ENCODE data around the gene C3orf20.

C3orf20 gene

DNA sequence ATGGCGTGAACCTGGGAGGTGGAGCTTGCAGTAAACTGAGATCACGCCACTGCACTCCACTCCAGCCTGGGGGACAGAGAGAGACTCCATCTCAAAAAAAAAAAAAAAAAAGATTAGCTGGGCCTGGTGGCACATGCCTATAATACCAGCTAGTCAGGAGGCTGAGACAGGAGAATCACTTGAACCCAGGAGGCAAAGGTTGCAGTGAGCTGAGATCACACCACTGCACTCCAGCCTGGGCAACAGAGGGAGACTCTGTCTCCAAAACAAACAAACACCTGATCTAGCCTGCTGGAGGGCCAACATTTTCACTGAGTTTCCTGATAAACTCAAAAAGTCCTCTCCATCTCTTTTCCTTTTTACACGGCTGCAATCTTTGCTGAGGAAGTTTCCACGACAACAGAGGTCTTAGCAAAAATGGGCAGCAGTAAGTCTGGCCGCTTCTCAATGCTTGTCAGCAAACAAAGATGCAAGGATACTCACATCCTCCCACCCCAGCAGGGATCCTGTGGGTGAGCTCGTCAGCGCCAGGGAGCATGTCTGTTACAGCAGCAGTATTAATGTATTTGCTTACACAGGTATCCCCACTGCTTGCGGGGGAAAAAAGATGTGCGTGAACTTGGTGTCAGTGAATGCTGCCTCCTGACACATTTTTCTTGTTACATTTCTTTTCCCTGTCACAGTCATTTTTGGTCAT is 44.4 kb upstream of the C3orf20 start:
- H3K27ac ChIP-seq (ENCODE audit: low read depth, low read length): no peak overlapping the region
- no peak overlapping the region for H3K4me3 ChIP-seq (ENCODE audit: insufficient read depth, low read length, poor library complexity, severe bottlenecking)
- no peaks in the 10 kb centered on the region for H3K79me2 ChIP-seq (ENCODE audit: insufficient read depth, low read length)
- H3K27me3 ChIP-seq (ENCODE audit: low read length): no peaks in the 10 kb centered on the region
- H3K36me3 ChIP-seq (ENCODE audit: low read length): no peaks in the 10 kb centered on the region
- no peaks in the 10 kb centered on the region for H3K9me3 ChIP-seq (ENCODE audit: insufficient read depth, low read length)
- H3K4me2 ChIP-seq (ENCODE audit: low read depth, low read length, poor library complexity, severe bottlenecking): no peak overlapping the region
- no peak overlapping the region for H2AFZ ChIP-seq (ENCODE audit: low read depth, low read length, severe bottlenecking)
- H3F3A ChIP-seq (ENCODE audit: insufficient read depth): no peaks in the 10 kb centered on the region
- no peak overlapping the region for H3K9ac ChIP-seq (ENCODE audit: low read length)
- no peaks in the 10 kb centered on the region for H4K20me1 ChIP-seq (ENCODE audit: low read depth, low read length)
- H3K9me2 ChIP-seq (replicated peaks; ENCODE audit: insufficient read depth, low read length): no peaks in the 10 kb centered on the region
- TF ChIP-seq, protein P1, sequence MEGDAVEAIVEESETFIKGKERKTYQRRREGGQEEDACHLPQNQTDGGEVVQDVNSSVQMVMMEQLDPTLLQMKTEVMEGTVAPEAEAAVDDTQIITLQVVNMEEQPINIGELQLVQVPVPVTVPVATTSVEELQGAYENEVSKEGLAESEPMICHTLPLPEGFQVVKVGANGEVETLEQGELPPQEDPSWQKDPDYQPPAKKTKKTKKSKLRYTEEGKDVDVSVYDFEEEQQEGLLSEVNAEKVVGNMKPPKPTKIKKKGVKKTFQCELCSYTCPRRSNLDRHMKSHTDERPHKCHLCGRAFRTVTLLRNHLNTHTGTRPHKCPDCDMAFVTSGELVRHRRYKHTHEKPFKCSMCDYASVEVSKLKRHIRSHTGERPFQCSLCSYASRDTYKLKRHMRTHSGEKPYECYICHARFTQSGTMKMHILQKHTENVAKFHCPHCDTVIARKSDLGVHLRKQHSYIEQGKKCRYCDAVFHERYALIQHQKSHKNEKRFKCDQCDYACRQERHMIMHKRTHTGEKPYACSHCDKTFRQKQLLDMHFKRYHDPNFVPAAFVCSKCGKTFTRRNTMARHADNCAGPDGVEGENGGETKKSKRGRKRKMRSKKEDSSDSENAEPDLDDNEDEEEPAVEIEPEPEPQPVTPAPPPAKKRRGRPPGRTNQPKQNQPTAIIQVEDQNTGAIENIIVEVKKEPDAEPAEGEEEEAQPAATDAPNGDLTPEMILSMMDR (IDR thresholded peaks at IDR 0.05; ENCODE audit: insufficient read depth, low read length, poor library complexity, severe bottlenecking): no peak
- no peak for TF ChIP-seq EZH2phosphoT487 (conservative IDR thresholded peaks at IDR 0.05; ENCODE audit: low read length)

DNA sequence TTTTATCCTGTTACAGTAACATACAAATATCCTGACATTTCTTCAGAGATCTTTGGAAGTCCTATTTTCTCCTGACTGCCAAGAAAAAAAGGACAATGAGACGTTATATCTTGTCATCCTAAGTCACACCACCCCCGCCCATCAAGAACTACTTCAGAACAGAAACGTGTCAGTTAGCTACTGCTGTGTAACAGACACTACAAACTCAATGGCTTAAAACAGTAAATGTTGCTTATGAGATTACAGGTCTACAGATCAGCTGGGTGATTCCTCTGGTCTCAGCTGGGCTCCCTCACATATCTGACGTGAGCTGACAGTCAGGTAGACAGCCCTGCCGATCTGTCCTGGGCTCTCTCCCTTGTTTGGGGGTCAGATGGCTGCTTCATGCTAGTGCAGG is 43.8 kb upstream of the C3orf20 start:
- H3K4me3 ChIP-seq (ENCODE audit: insufficient read depth, low read length, poor library complexity, severe bottlenecking): no peak overlapping the region
- no peaks in the 10 kb centered on the region for H3K9me2 ChIP-seq (replicated peaks; ENCODE audit: insufficient read depth, low read length)
- H3K27me3 ChIP-seq (ENCODE audit: low read length): no peaks in the 10 kb centered on the region
- no peak overlapping the region for H2AFZ ChIP-seq (ENCODE audit: low read depth, low read length, severe bottlenecking)
- TF ChIP-seq EZH2phosphoT487 (conservative IDR thresholded peaks at IDR 0.05; ENCODE audit: low read length): no peak
- TF ChIP-seq, protein P1 (IDR thresholded peaks at IDR 0.05; ENCODE audit: insufficient read depth, low read length, poor library complexity, severe bottlenecking): no peak
- no peaks in the 10 kb centered on the region for H3K36me3 ChIP-seq (ENCODE audit: low read length)
- no peaks in the 10 kb centered on the region for H3F3A ChIP-seq (ENCODE audit: insufficient read depth)
- no peak overlapping the region for H3K9ac ChIP-seq (ENCODE audit: low read length)
- H3K27ac ChIP-seq (ENCODE audit: low read depth, low read length): no peak overlapping the region
- H4K20me1 ChIP-seq (ENCODE audit: low read depth, low read length): no peaks in the 10 kb centered on the region
- H3K9me3 ChIP-seq (ENCODE audit: insufficient read depth, low read length): no peaks in the 10 kb centered on the region
- H3K4me2 ChIP-seq (ENCODE audit: low read depth, low read length, poor library complexity, severe bottlenecking): no peak overlapping the region
- no peaks in the 10 kb centered on the region for H3K79me2 ChIP-seq (ENCODE audit: insufficient read depth, low read length)

DNA sequence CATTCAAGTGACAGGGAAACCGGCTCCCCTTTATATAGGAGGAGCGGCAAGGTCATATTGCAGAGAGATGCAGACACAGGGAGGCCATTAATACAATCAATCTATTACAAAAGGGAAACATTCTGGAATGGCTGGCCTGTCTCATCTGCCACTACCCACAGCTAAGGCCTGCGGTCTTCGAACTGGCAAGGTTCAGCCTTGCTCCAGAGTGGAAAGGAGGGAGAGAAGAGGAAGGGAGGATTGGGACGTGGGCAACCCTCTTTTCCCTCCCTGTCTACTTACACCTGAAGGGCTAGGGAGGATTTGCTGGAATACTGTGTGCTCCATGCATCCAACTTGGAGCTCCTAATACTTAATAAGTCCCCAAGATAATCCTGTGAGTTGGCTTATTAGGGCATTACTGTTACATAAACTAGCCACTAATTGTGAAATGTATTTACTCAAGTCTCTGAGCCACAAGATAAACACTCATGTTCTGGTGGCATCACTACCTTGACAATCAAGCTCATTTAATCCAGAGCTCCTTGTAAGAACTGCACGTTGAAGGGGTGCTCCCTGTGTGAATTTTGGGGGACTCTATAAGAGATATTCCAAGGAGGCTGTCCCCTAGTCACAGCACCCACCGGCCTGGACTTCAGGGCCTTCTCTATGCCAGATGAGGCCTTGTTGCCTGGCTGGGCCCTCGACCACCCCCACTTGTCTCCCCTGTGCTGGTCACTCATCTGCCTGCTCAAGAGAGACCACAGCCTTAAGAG is 43.1 kb upstream of the C3orf20 start:
- Histone ChIP-seq H3K36me3 (ENCODE audit: low read length) (no peaks in the 10 kb centered on the region), H3K9ac (ENCODE audit: low read length) (no peak overlapping the region), H3K79me2 (ENCODE audit: insufficient read depth, low read length) (no peaks in the 10 kb centered on the region), H3K27ac (ENCODE audit: low read depth, low read length) (no peak overlapping the region), H3K4me2 (ENCODE audit: low read depth, low read length, poor library complexity, severe bottlenecking) (no peak overlapping the region), H3K4me3 (ENCODE audit: insufficient read depth, low read length, poor library complexity, severe bottlenecking) (no peak overlapping the region), H3K9me2 (replicated peaks; ENCODE audit: insufficient read depth, low read length) (no peaks in the 10 kb centered on the region), H2AFZ (ENCODE audit: low read depth, low read length, severe bottlenecking) (no peak overlapping the region), H3K9me3 (ENCODE audit: insufficient read depth, low read length) (no peaks in the 10 kb centered on the region), H3F3A (ENCODE audit: insufficient read depth) (no peaks in the 10 kb centered on the region), H4K20me1 (ENCODE audit: low read depth, low read length) (no peaks in the 10 kb centered on the region), H3K27me3 (ENCODE audit: low read length) (no peaks in the 10 kb centered on the region)
- TF ChIP-seq, protein P1 (IDR thresholded peaks at IDR 0.05; ENCODE audit: insufficient read depth, low read length, poor library complexity, severe bottlenecking): no peak
- no peak for TF ChIP-seq EZH2phosphoT487 (conservative IDR thresholded peaks at IDR 0.05; ENCODE audit: low read length)

Measured in SU-DHL-6 (cell line).